Liver (tissue), 3 donors: ENCODE data around the gene CRB2.

Experiments
- EGR1 ChIP-seq, 2 donors: IDR thresholded peaks; 2 replicates each; pipeline ENCODE4 v1.6.1; 2016 to 2018; ENCODE audit warnings: antibody characterized with exemption in 2 of 2, low read depth in 2 of 2
- FOXA1 ChIP-seq: IDR thresholded peaks from 2 replicates; pipeline ENCODE4 v1.6.1; 2016; ENCODE audit warnings: antibody characterized with exemption
- FOXA2 ChIP-seq: IDR thresholded peaks from 2 replicates; pipeline ENCODE4 v1.6.1; 2016; ENCODE audit warnings: antibody characterized with exemption
- JUND ChIP-seq, 2 donors: IDR thresholded peaks; 2 replicates each; pipeline ENCODE4 v1.6.1; 2016; ENCODE audit warnings: antibody characterized with exemption in 2 of 2
- NR2F2 ChIP-seq: IDR thresholded peaks from 2 replicates; pipeline ENCODE4 v1.6.1; 2016; ENCODE audit warnings: antibody characterized with exemption
- RAD21 ChIP-seq, 2 donors: IDR thresholded peaks; 2 replicates each; pipeline ENCODE4 v1.6.1; 2016; ENCODE audit warnings: antibody characterized with exemption in 2 of 2, mild to moderate bottlenecking in 2 of 2
- SP1 ChIP-seq: IDR thresholded peaks from 2 replicates; pipeline ENCODE4 v1.6.1; 2018; ENCODE audit warnings: antibody characterized with exemption, mild to moderate bottlenecking
- TAF1 ChIP-seq: conservative IDR thresholded peaks from 2 replicates; pipeline ENCODE4 v1.6.1; 2016; ENCODE audit warnings: antibody characterized with exemption, mild to moderate bottlenecking
- YY1 ChIP-seq: IDR thresholded peaks from 2 replicates; pipeline ENCODE4 v1.6.1; 2016; ENCODE audit warnings: antibody characterized with exemption, mild to moderate bottlenecking
- TF ChIP-seq, protein P1 (sequence below): IDR thresholded peaks from 2 replicates; pipeline ENCODE4 v1.6.1; 2016; ENCODE audit warnings: antibody characterized with exemption
- TF ChIP-seq, protein P2 (sequence below): fragments of 150-350 bp; IDR thresholded peaks from 2 replicates; pipeline ENCODE4 v1.5.1; 2017; ENCODE audit warnings: improper control_type of control experiment, low read depth, low read length; ENCODE audit not compliant: missing input control
- TF ChIP-seq, protein P3 (sequence below): IDR thresholded peaks from 2 replicates; pipeline ENCODE4 v1.6.1; 2016; ENCODE audit warnings: antibody characterized with exemption
- TF ChIP-seq, protein P4 (sequence below): IDR thresholded peaks from 2 replicates; pipeline ENCODE4 v1.6.1; 2016; ENCODE audit warnings: antibody characterized with exemption, mild to moderate bottlenecking
- TF ChIP-seq, protein P5 (sequence below): IDR thresholded peaks from 2 replicates; pipeline ENCODE4 v1.6.1; 2016; ENCODE audit warnings: antibody characterized with exemption
- donor health status: healthy.
- donor health status: healthy.

DNA sequence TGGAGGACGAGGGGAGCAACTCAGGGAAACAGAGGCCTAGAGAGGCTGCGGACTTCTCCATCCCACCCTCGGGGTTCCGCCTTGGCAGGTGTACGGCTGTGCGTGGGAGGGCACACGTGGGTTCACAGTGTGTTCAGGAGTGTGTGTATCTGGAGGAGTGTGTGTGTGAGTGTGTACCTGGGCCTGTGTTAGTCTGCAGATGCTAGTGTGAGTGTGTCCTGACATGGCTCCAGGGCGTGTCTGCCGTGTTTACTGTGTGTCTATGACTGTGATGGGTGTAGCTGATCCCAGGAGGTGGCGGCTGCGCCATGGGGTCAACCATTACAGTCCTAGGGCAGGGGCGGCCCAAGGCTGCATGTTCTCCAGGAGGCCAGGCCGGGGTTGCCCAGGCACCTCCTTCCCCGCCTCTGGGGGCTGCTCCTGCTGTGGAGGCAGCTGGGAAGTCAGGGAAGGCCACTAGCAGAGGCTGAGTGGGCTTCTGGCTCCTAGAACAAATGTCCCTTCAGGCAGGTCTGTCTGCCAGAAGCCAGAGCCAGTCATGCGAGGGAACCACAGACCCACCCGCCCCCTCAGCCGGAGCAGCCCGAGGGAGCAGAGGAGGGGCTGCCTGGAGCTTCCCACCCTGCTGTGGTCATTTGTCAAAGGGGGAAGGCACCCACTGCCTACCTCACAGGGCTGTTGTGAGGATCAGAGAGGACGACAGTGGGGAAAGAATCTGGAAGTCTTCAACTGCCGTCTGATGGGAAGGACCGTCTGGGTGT is 21.4 kb downstream of the CRB2 start:
- TF ChIP-seq TAF1 (no peak), NR2F2 (no peak), RAD21 (IDR thresholded peaks at IDR 0.05) (no peak), JUND (IDR thresholded peaks at IDR 0.05) (no peak), SP1 (no peak), FOXA1 (no peak), YY1 (no peak), EGR1 (IDR thresholded peaks at IDR 0.05; ENCODE audit: low read depth in 2 of 2) (no peak), FOXA2 (no peak)
- TF ChIP-seq, protein P1, sequence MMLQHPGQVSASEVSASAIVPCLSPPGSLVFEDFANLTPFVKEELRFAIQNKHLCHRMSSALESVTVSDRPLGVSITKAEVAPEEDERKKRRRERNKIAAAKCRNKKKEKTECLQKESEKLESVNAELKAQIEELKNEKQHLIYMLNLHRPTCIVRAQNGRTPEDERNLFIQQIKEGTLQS: no peak
- TF ChIP-seq, protein P2, sequence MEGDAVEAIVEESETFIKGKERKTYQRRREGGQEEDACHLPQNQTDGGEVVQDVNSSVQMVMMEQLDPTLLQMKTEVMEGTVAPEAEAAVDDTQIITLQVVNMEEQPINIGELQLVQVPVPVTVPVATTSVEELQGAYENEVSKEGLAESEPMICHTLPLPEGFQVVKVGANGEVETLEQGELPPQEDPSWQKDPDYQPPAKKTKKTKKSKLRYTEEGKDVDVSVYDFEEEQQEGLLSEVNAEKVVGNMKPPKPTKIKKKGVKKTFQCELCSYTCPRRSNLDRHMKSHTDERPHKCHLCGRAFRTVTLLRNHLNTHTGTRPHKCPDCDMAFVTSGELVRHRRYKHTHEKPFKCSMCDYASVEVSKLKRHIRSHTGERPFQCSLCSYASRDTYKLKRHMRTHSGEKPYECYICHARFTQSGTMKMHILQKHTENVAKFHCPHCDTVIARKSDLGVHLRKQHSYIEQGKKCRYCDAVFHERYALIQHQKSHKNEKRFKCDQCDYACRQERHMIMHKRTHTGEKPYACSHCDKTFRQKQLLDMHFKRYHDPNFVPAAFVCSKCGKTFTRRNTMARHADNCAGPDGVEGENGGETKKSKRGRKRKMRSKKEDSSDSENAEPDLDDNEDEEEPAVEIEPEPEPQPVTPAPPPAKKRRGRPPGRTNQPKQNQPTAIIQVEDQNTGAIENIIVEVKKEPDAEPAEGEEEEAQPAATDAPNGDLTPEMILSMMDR: no peak
- TF ChIP-seq, protein P3, sequence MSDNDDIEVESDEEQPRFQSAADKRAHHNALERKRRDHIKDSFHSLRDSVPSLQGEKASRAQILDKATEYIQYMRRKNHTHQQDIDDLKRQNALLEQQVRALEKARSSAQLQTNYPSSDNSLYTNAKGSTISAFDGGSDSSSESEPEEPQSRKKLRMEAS: no peak
- TF ChIP-seq, protein P4, sequence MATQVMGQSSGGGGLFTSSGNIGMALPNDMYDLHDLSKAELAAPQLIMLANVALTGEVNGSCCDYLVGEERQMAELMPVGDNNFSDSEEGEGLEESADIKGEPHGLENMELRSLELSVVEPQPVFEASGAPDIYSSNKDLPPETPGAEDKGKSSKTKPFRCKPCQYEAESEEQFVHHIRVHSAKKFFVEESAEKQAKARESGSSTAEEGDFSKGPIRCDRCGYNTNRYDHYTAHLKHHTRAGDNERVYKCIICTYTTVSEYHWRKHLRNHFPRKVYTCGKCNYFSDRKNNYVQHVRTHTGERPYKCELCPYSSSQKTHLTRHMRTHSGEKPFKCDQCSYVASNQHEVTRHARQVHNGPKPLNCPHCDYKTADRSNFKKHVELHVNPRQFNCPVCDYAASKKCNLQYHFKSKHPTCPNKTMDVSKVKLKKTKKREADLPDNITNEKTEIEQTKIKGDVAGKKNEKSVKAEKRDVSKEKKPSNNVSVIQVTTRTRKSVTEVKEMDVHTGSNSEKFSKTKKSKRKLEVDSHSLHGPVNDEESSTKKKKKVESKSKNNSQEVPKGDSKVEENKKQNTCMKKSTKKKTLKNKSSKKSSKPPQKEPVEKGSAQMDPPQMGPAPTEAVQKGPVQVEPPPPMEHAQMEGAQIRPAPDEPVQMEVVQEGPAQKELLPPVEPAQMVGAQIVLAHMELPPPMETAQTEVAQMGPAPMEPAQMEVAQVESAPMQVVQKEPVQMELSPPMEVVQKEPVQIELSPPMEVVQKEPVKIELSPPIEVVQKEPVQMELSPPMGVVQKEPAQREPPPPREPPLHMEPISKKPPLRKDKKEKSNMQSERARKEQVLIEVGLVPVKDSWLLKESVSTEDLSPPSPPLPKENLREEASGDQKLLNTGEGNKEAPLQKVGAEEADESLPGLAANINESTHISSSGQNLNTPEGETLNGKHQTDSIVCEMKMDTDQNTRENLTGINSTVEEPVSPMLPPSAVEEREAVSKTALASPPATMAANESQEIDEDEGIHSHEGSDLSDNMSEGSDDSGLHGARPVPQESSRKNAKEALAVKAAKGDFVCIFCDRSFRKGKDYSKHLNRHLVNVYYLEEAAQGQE: no peak
- TF ChIP-seq, protein P5, sequence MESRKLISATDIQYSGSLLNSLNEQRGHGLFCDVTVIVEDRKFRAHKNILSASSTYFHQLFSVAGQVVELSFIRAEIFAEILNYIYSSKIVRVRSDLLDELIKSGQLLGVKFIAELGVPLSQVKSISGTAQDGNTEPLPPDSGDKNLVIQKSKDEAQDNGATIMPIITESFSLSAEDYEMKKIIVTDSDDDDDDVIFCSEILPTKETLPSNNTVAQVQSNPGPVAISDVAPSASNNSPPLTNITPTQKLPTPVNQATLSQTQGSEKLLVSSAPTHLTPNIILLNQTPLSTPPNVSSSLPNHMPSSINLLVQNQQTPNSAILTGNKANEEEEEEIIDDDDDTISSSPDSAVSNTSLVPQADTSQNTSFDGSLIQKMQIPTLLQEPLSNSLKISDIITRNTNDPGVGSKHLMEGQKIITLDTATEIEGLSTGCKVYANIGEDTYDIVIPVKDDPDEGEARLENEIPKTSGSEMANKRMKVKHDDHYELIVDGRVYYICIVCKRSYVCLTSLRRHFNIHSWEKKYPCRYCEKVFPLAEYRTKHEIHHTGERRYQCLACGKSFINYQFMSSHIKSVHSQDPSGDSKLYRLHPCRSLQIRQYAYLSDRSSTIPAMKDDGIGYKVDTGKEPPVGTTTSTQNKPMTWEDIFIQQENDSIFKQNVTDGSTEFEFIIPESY: no peak
